DND-41 (cell line): ENCODE measurements around the gene PPP2R2B.

Experiments
- ATAC-seq: fragments of 200-7000 bp; cut with Tn5 transposase; 3 replicates; pipeline ENCODE4 v1.9.1; 2021; ENCODE audit warnings: low read depth; ENCODE audit not compliant: insufficient read depth
- DNase-seq: peaks from one replicate; pipeline ENCODE4 v3.0.0-alpha.2; 2020
- H2AFZ ChIP-seq: 2 replicates; pipeline ENCODE4 v1.6.0; 2012; ENCODE audit warnings: low read depth, low read length
- H3K27ac ChIP-seq: 2 replicates; pipeline ENCODE4 v1.5.1; 2012; ENCODE audit warnings: low read length, inconsistent platforms
- H3K27me3 ChIP-seq: fragments of 200-600 bp; sonication (generic); 2 replicates; pipeline ENCODE4 v1.6.0; 2012; ENCODE audit warnings: low read length, mild to moderate bottlenecking, inconsistent platforms; ENCODE audit not compliant: insufficient read depth, poor library complexity
- H3K36me3 ChIP-seq: 2 replicates; pipeline ENCODE4 v1.5.1; 2012; ENCODE audit warnings: low read length, inconsistent platforms; ENCODE audit not compliant: insufficient read depth
- H3K4me1 ChIP-seq: 2 replicates; pipeline ENCODE4 v1.5.1; 2012; ENCODE audit warnings: mild to moderate bottlenecking, low read length; ENCODE audit not compliant: insufficient read depth
- H3K4me2 ChIP-seq: 2 replicates; pipeline ENCODE4 v1.6.0; 2012; ENCODE audit warnings: mild to moderate bottlenecking, moderate library complexity, low read length, inconsistent platforms; ENCODE audit not compliant: insufficient read depth
- H3K4me3 ChIP-seq, 2 experiments: fragments of 200-600 bp in 1 of 2; shearing (Covaris generic) in 1 of 2; 2 replicates each; pipeline ENCODE4 v1.5.1; 2012 to 2016; ENCODE audit warnings: inconsistent platforms in 2 of 2, low read length in 2 of 2, mild to moderate bottlenecking in 2 of 2, low read depth in 1 of 2, moderate library complexity in 1 of 2
- H3K79me2 ChIP-seq: 2 replicates; pipeline ENCODE4 v1.6.0; 2012; ENCODE audit warnings: low read length, inconsistent platforms; ENCODE audit not compliant: insufficient read depth
- H3K9ac ChIP-seq: 2 replicates; pipeline ENCODE4 v1.6.0; 2012; ENCODE audit warnings: low read depth, mild to moderate bottlenecking, inconsistent platforms, low read length, moderate library complexity
- H3K9me3 ChIP-seq: 2 replicates; pipeline ENCODE4 v1.5.1; 2012; ENCODE audit warnings: low read length, moderate library complexity, mild to moderate bottlenecking, inconsistent platforms; ENCODE audit not compliant: insufficient read depth, severe bottlenecking
- H4K20me1 ChIP-seq: 2 replicates; pipeline ENCODE4 v1.6.0; 2012; ENCODE audit warnings: low read length; ENCODE audit not compliant: insufficient read depth
- EZH2 ChIP-seq: IDR thresholded peaks from 3 replicates; pipeline ENCODE4 v1.6.1; 2012; ENCODE audit warnings: borderline replicate concordance, low read depth, mild to moderate bottlenecking, moderate library complexity, low read length, inconsistent platforms; ENCODE audit not compliant: severe bottlenecking
- TF ChIP-seq, protein P1 (sequence below): IDR thresholded peaks from 2 replicates; pipeline ENCODE4 v1.5.1; 2012; ENCODE audit warnings: borderline replicate concordance, low read length, moderate library complexity, mild to moderate bottlenecking; ENCODE audit not compliant: poor library complexity, severe bottlenecking; ENCODE audit errors: extremely low read depth

Gene PPP2R2B

DNA sequence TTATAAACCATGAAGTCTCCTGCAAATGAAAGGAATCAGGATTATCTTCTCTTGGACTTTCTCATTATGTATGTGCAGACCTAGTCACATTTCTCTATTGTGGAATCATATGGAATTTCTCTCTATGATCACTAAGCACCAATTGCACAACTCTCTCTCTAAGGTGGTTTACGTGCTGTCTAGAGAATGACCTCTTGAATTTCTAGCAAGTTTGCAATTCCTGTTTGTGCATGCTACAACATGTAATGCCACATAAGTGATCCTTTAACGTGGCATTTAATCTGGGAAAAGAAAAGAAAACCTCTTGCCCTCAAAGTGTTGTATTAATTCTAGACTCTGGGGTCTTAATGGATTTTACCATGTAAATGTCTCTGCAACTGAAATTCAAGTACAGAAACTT, 5.0 kb upstream of the PPP2R2B start:
- H3K9ac ChIP-seq = no peak overlapping the region
- ATAC-seq = no peak
- H3K4me3 ChIP-seq = no peak overlapping the region
- no peaks in the 10 kb centered on the region for H3K27me3 ChIP-seq
- no peak overlapping the region for H3K4me2 ChIP-seq
- no peak overlapping the region for H3K27ac ChIP-seq
- H3K4me1 ChIP-seq = no peaks in the 10 kb centered on the region
- DNase-seq = no peak
- no peaks in the 10 kb centered on the region for H4K20me1 ChIP-seq
- no peaks in the 10 kb centered on the region for H3K36me3 ChIP-seq
- no peaks in the 10 kb centered on the region for H3K79me2 ChIP-seq
- TF ChIP-seq, protein P1, sequence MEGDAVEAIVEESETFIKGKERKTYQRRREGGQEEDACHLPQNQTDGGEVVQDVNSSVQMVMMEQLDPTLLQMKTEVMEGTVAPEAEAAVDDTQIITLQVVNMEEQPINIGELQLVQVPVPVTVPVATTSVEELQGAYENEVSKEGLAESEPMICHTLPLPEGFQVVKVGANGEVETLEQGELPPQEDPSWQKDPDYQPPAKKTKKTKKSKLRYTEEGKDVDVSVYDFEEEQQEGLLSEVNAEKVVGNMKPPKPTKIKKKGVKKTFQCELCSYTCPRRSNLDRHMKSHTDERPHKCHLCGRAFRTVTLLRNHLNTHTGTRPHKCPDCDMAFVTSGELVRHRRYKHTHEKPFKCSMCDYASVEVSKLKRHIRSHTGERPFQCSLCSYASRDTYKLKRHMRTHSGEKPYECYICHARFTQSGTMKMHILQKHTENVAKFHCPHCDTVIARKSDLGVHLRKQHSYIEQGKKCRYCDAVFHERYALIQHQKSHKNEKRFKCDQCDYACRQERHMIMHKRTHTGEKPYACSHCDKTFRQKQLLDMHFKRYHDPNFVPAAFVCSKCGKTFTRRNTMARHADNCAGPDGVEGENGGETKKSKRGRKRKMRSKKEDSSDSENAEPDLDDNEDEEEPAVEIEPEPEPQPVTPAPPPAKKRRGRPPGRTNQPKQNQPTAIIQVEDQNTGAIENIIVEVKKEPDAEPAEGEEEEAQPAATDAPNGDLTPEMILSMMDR = no peak
- no peak for TF ChIP-seq EZH2
- H2AFZ ChIP-seq = no peak overlapping the region
- H3K9me3 ChIP-seq = no peaks in the 10 kb centered on the region

DNA sequence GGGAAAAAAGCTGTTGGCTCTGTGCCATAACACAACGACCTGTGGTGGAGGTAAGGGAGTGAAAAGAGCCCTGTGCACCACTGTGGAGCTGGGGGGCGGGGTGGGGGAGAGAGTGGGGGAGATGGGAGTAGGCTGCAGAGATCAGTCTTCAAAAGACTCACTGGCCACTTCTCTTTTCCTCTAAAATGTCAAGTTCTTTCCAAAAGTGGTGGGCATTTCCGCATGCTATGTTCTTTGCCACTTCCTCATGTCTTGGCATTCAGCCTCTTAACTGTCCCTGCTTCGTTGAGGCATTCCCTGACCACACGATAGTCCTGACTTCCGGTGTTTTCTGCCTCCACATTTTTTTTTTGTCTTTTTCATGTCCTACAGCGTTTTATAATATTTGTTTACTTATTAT, 2.4 kb upstream of the PPP2R2B start:
- H3K4me1 ChIP-seq = no peaks in the 10 kb centered on the region
- no peaks in the 10 kb centered on the region for H3K36me3 ChIP-seq
- ATAC-seq (no peak), DNase-seq (no peak)
- no peak overlapping the region for H3K27ac ChIP-seq
- H3K4me3 ChIP-seq = no peak overlapping the region
- no peak overlapping the region for H2AFZ ChIP-seq
- H4K20me1 ChIP-seq = no peaks in the 10 kb centered on the region
- H3K9ac ChIP-seq = no peak overlapping the region
- no peaks in the 10 kb centered on the region for H3K9me3 ChIP-seq
- no peaks in the 10 kb centered on the region for H3K79me2 ChIP-seq
- H3K4me2 ChIP-seq = no peak overlapping the region
- H3K27me3 ChIP-seq = no peaks in the 10 kb centered on the region
- TF ChIP-seq, protein P1 = no peak
- TF ChIP-seq EZH2 = no peak

DNA sequence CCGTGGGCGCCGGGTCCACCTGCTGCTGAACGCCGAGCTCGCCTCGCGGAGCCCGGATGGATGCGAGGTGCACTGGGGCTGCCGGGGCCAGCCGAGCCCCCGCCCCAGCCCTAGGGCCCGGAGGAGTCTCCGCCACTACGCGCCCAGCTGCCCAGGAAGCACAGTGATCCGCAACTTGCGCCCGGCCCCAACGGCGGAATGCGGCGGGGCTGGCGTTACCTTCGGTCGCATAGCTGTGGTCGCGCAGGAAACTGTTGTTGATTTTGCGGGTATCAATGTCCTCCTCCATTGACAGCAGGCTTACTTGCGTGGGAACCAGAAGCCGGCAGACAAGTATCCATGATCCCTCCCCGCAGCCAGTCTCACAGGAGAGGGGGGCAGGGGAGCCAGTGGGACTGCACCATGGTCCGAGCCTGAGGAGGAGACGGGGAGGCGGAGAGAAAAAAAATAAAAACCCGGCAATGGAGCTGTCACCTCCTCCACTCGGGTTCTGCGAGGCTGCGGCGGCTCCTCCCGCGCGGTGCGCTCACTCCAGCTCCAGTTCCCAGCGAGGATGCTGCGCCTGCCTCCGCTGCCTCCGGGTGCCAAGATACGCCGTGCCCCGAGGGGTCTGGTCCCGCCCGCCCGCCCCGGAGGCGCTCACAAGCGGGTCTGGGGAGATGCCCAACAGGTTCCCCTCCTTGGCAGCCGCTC, 628 bp downstream of the PPP2R2B start:
- Histone ChIP-seq H3K4me3 (no peak overlapping the region), H3K4me2 (no peak overlapping the region), H3K36me3 (no peaks in the 10 kb centered on the region), H3K4me1 (no peaks in the 10 kb centered on the region), H3K9me3 (no peaks in the 10 kb centered on the region), H3K27ac (no peak overlapping the region), H4K20me1 (no peaks in the 10 kb centered on the region), H3K27me3 (no peaks in the 10 kb centered on the region), H2AFZ (no peak overlapping the region), H3K9ac (no peak overlapping the region), H3K79me2 (no peaks in the 10 kb centered on the region)
- DNase-seq (no peak), ATAC-seq (no peak)
- TF ChIP-seq EZH2 = no peak
- TF ChIP-seq, protein P1 = no peak

DNA sequence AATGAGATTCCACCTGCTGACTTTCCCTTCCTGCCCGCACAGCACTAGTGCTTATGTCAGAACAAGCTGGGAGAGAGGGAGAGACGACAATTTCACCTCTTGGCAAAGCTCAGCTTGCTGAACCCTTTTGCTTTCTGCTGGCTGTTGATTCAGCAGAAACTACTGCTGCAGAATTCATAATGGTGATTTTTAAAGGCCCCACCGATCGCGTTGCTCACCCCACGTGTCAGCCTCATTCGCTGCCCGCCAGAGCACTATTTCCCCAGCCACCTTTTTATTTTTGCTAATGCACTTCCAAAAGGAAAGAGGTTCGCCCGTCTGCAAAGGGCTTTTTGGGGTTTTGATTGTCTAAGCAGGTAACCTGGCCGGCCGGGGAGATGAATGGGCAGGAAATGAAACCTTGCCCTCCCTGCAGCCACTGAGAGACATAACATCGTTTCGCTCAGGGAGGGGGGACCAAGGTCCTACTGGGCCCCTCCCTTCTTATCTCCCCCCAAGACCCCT, 1.3 kb downstream of the PPP2R2B start:
- ATAC-seq = no peak
- no peak overlapping the region for H3K9ac ChIP-seq
- TF ChIP-seq, protein P1 = no peak
- no peak for TF ChIP-seq EZH2

More for the DNA sequence above, 1.3 kb downstream of the PPP2R2B start:
- Histone ChIP-seq H3K27me3 (no peaks in the 10 kb centered on the region), H2AFZ (no peak overlapping the region), H3K27ac (no peak overlapping the region), H4K20me1 (no peaks in the 10 kb centered on the region), H3K4me3 (no peak overlapping the region), H3K79me2 (no peaks in the 10 kb centered on the region), H3K36me3 (no peaks in the 10 kb centered on the region), H3K9me3 (no peaks in the 10 kb centered on the region), H3K4me1 (no peaks in the 10 kb centered on the region), H3K4me2 (no peak overlapping the region)
- no peak for DNase-seq
